NCI-H345 treated with DMSO at 0.1 percent for 48 hours (cell line): ENCODE measurements around the gene CCDC102B.
"Not testable (repeated sequence)": the region's sequence is repeated elsewhere in the genome, so short reads cannot be mapped to it uniquely, and the experiment has no call there.

Source experiments
- DNase-seq: peaks from one replicate; lab custom pipeline; 2025; ENCODE audit not compliant: unreplicated experiment; lab: John Stamatoyannopoulos, UW

The CCDC102B gene

GRCh38 chr18:68893354-68893753 lies 95.5 kb downstream of the CCDC102B start:
- no peak for DNase-seq

DNA sequence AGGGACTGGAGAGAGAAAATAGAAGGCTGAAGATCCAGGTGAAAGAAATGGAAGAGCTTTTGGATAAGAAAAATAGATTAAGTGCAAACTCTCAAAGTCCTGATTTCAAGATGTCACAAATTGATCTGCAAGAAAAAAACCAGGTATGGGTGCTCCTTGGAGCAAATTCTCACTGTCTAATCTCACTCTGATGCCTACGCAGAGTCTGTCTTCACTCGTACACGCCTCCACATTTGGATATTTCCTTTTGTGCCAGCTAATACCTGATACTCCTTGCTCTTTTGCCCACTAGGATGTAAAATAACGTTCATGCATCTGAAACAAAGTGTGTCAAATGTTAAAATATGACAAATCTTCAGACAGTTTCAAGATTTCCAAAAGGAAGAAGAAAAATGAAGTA lies 99.4 kb downstream of the CCDC102B start:
- no peak for DNase-seq

GRCh38 chr18:68909579-68909978 lies 111.7 kb downstream of the CCDC102B start:
- no peak for DNase-seq

DNA sequence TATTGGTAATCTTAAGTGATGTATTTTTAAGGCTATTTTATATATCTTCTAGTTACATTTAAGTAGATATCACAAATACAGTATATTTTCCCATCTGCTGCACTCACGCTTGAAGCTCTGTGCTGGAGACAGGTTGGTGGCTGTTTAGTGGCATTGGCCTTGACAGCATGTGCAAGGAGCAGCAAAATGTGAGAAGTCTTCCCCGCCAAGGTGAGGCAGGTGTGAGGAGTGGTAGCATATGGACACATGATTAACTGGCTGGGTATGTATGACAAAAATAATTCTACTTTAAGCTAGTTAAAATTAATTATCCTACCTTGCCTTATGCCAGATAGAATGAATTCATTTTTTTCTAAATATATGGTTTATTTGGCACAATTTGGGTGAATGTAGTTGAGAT lies 117.2 kb downstream of the CCDC102B start:
- DNase-seq, result no peak

GRCh38 chr18:68916734-68917133 lies 118.9 kb downstream of the CCDC102B start:
- no peak for DNase-seq

DNA sequence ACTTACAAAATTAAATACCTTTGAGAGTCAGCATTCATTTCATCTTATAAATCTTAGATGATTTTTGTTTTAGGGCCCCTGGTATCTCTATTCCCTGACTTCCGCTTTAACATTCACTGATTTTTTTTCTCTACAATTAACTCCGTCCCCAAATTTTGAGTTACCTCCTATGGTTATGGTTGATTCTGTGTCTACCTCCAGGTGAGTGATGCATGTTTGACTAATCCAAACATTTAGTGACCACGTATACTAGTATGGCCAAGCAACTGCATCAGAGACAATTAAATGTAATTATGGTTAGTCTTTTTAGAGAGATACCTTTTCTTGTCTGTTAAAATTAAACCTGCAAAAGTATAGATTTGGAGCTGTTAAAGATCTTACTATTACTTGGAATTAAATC lies 120.3 kb downstream of the CCDC102B start:
- DNase-seq, result no peak

DNA sequence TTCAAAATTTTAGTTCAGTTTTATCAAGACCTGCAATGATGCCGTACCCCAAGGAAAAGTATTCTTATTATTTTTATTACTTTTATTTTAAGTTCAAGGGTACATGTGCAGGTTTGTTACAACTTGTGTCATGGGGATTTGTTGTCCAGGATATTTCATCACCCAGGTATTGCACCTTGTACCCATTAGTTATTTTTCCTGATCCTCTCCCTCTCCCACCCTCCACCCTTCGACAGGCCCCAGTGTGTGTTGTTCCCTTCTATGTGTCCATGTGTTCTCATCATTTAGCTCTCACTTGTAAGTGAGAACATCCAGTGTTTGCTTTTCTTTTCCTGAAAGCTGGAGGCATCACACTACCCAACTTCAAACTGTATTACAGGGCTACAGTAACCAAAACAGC lies 122.0 kb downstream of the CCDC102B start:
- no peak for DNase-seq

- no peak for DNase-seq
Observed at GRCh38 chr18:68922392-68922791, 124.5 kb downstream of the CCDC102B start.

DNA sequence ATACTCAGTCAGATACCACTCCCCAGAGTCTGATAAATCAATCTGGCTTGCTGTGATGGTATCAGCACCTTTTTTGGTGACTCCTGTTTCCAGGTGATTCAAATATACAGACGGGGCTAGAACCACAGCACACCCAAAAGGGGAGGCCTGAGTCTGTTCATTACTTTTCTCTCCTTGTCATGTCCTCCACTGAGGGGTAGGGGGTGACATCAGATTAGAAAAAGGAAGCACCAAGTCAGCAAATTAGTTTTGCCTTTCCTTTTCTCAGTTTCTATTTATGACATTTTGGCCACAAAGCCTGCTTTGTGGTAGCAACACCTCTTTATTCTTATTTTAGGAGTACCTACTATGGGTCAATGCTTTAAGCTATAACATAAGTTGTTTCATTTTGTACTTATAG lies 127.4 kb downstream of the CCDC102B start:
- no peak for DNase-seq

- no peak for DNase-seq
Observed at GRCh38 chr18:68928762-68929675, 131.1 kb downstream of the CCDC102B start.

DNA sequence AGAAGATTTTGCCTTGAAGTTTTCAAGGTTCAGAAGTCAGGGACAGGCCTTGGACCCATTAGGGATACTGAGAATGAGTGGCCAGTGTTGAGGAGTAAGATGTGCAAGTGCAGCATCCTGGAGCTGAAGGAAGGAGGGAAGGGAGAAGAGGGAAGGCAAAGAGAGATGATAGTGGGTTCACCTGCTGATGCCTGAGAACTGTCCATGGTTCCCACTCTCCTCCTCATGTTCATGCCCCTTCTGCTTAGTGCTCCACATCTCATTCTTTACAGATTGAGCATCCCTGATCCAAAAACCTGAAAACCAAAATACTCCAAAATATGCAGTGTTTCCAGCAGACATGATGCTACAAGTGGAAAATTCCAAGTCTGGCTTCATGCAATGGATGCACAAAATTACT lies 137.8 kb downstream of the CCDC102B start:
- DNase-seq, result no peak

GRCh38 chr18:68937029-68937599 lies 139.2 kb downstream of the CCDC102B start:
- no peak for DNase-seq

DNA sequence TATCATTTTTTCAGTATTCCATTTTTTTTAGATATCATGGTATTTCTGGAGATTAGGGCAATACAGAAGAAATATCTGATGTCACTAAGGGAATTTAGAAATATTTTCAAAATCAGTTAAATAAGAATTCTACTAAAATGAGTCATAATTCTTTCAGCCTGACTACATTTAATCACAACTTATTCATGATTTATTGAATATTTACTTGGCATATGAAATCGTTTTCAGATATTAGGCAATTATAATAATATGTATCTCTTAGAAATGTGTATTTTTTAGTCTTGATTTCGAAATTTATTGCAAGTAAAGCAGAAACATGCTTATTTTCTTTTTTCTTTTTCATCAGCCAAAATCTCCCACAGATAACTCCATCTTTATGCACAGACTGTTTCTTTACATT lies 142.2 kb downstream of the CCDC102B start:
- DNase-seq, result no peak

DNA sequence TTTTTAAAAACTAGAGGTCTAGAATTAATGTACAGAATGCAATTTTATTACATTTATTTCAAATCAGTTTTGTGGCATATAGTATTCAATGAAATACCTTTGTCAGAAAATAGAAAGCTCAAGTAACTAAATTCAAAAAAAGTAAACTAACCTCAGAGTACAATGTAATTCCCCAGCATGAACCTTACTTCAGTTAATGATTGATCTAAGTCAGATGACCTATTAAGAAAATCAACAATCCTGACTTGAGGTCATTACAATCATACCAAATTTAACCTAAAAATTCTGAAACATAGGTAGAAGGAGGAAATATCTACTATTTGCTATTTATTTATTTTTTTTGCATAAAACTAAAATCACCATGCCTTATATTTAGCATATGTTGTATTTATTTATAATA lies 142.9 kb downstream of the CCDC102B start:
- DNase-seq, result no peak

GRCh38 chr18:68942230-68942629 lies 144.3 kb downstream of the CCDC102B start:
- no peak for DNase-seq

DNA sequence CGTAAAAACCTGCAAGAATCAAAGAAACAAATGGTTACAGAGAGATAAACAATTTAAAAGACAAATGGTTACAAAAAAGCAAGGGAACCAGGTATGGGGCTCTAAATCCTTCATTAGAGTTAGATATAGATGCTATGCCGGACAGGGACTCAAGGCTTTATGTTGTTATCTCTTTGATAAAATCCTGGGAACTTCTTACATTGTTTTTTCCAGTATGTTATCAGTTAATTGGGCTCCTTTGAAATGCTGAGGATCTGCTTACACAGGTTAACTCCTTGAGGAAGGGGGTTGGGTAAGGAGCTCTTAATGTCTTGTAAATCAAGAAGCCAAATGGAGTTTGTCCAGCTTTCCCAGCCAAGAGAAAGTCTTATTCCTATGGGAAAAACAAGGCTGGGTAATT lies 146.0 kb downstream of the CCDC102B start:
- not testable (repeated sequence) for DNase-seq

- no peak for DNase-seq
Observed at GRCh38 chr18:68944330-68944729, 146.4 kb downstream of the CCDC102B start.

- no peak for DNase-seq
Observed at GRCh38 chr18:68944826-68945225, 146.9 kb downstream of the CCDC102B start.

DNA sequence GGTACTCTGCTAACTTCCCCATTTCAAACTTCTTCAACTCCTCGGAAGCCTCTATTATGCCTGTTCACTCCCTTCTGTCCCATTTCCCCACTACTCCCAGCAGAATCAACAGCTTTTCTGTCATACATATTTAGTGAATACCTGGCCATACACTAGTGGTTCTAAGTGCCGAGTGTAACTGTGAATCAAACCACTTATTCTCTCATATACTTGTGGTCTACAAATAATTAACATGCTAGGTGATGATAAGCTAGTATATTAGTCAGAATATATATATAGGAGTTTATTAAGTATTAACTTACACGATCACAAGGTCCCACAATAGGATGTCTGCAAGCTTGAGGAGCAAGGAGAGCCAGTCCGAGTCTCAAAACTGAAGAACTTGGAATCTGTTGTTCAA lies 150.7 kb downstream of the CCDC102B start:
- DNase-seq, result no peak

GRCh38 chr18:68954738-68955137 lies 156.9 kb downstream of the CCDC102B start:
- no peak for DNase-seq

- DNase-seq, result no peak
Observed at GRCh38 chr18:68956650-68957049, 158.8 kb downstream of the CCDC102B start.

DNA sequence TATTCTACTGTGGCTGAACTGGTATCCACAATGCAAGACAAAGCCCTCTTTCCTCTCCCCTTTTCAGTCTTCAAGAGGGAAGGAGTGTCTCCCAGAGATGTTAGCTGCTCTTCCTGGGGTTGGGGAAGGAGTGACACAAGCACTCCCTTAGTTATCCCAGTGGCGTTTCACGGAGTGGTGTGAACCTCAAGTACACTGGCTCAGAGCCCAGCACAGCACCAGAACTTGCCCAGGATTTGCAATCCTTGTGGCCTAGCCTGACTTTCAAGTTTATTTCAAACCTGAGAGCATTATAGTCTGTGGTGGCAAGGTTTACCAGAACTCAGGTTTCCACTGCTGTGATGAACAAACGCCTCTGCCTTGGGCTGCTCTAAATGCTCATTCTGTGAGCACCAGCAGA lies 162.5 kb downstream of the CCDC102B start:
- no peak for DNase-seq

GRCh38 chr18:68962623-68963022 lies 164.7 kb downstream of the CCDC102B start:
- DNase-seq, result no peak
